Liver (tissue), 9 donors: ENCODE measurements around the gene CCS. TPM values are rescaled to one million over a fixed set of nuclear protein-coding genes. Genes with fewer than 3 reads are reported as not detected.

Experiments used
- DNase-seq: peaks from one replicate; pipeline ENCODE4 v3.0.0-alpha.2; 2017; ENCODE audit warnings: low spot score
- H3K27ac ChIP-seq, 2 donors: one replicate each; pipeline ENCODE4 v1.7.0; 2013; ENCODE audit warnings: inconsistent platforms in 2 of 2, low read length in 2 of 2, control low read depth in 1 of 2, low read depth in 1 of 2, mild to moderate bottlenecking in 1 of 2
- H3K27me3 ChIP-seq, 4 donors: one replicate each; pipeline versions ENCODE4 v1.6.1 to v1.7.0; 2013; ENCODE audit warnings: low read length in 3 of 4, inconsistent platforms in 1 of 4, mild to moderate bottlenecking in 1 of 4, moderate library complexity in 1 of 4; ENCODE audit not compliant: control insufficient read depth in 4 of 4, insufficient read depth in 4 of 4
- H3K36me3 ChIP-seq, 4 donors: one replicate each; pipeline versions ENCODE4 v1.6.1 to v1.7.0; 2013; ENCODE audit warnings: low read length in 3 of 4, mild to moderate bottlenecking in 3 of 4, low read depth in 1 of 4, moderate library complexity in 1 of 4; ENCODE audit not compliant: control insufficient read depth in 4 of 4, insufficient read depth in 3 of 4
- H3K4me1 ChIP-seq, 4 donors: one replicate each; pipeline versions ENCODE4 v1.6.1 to v1.7.0; 2013; ENCODE audit warnings: low read length in 3 of 4, mild to moderate bottlenecking in 3 of 4, moderate library complexity in 1 of 4; ENCODE audit not compliant: control insufficient read depth in 4 of 4, insufficient read depth in 4 of 4
- H3K4me3 ChIP-seq, 3 donors: one replicate each; pipeline versions ENCODE4 v1.6.1 to v1.7.0; 2013; ENCODE audit warnings: low read length in 3 of 3, control low read depth in 1 of 3, low read depth in 1 of 3, mild to moderate bottlenecking in 1 of 3
- H3K9ac ChIP-seq, 2 donors: one replicate each; pipeline ENCODE4 v1.7.0; 2013; ENCODE audit warnings: low read length in 2 of 2, mild to moderate bottlenecking in 2 of 2, moderate library complexity in 2 of 2, control low read depth in 1 of 2, low read depth in 1 of 2
- H3K9me3 ChIP-seq, 4 donors: one replicate each; pipeline versions ENCODE4 v1.6.1 to v1.7.0; 2013; ENCODE audit warnings: low read length in 3 of 4; ENCODE audit not compliant: control insufficient read depth in 4 of 4
- ATF3 ChIP-seq: IDR thresholded peaks from 2 replicates; pipeline ENCODE4 v1.6.1; 2016; ENCODE audit warnings: antibody characterized with exemption
- CTCF ChIP-seq: fragments of 150-350 bp; IDR thresholded peaks from 2 replicates; pipeline ENCODE4 v1.5.1; 2017; ENCODE audit warnings: improper control_type of control experiment, low read depth, low read length; ENCODE audit not compliant: missing input control
- EGR1 ChIP-seq, 2 donors: IDR thresholded peaks; 2 replicates each; pipeline ENCODE4 v1.6.1; 2016 to 2018; ENCODE audit warnings: antibody characterized with exemption in 2 of 2, low read depth in 2 of 2
- FOXA1 ChIP-seq: IDR thresholded peaks from 2 replicates; pipeline ENCODE4 v1.6.1; 2016; ENCODE audit warnings: antibody characterized with exemption
- FOXA2 ChIP-seq: IDR thresholded peaks from 2 replicates; pipeline ENCODE4 v1.6.1; 2016; ENCODE audit warnings: antibody characterized with exemption
- GABPA ChIP-seq, 2 donors: IDR thresholded peaks in 1 of 2; conservative IDR thresholded peaks in 1 of 2; 2 replicates each; pipeline ENCODE4 v1.6.1; 2016; ENCODE audit warnings: antibody characterized with exemption in 2 of 2, mild to moderate bottlenecking in 1 of 2, moderate library complexity in 1 of 2
- HNF4A ChIP-seq, 2 donors: conservative IDR thresholded peaks; 2 replicates each; pipeline ENCODE4 v1.6.1; 2016; ENCODE audit warnings: antibody characterized with exemption in 2 of 2, mild to moderate bottlenecking in 2 of 2
- HNF4G ChIP-seq: IDR thresholded peaks from 2 replicates; pipeline ENCODE4 v1.6.1; 2016; ENCODE audit warnings: antibody characterized with exemption
- JUND ChIP-seq, 2 donors: IDR thresholded peaks; 2 replicates each; pipeline ENCODE4 v1.6.1; 2016; ENCODE audit warnings: antibody characterized with exemption in 2 of 2
- MAX ChIP-seq: IDR thresholded peaks from 2 replicates; pipeline ENCODE4 v1.6.1; 2016; ENCODE audit warnings: antibody characterized with exemption
- NR2F2 ChIP-seq: IDR thresholded peaks from 2 replicates; pipeline ENCODE4 v1.6.1; 2016; ENCODE audit warnings: antibody characterized with exemption
- RAD21 ChIP-seq, 2 donors: IDR thresholded peaks; 2 replicates each; pipeline ENCODE4 v1.6.1; 2016; ENCODE audit warnings: antibody characterized with exemption in 2 of 2, mild to moderate bottlenecking in 2 of 2
- REST ChIP-seq: IDR thresholded peaks from 2 replicates; pipeline ENCODE4 v1.6.1; 2016; ENCODE audit warnings: antibody characterized with exemption, mild to moderate bottlenecking
- RXRA ChIP-seq, 2 donors: IDR thresholded peaks; 2 replicates each; pipeline ENCODE4 v1.6.1; 2017 to 2018; ENCODE audit warnings: antibody characterized with exemption in 2 of 2, mild to moderate bottlenecking in 1 of 2
- SP1 ChIP-seq: IDR thresholded peaks from 2 replicates; pipeline ENCODE4 v1.6.1; 2018; ENCODE audit warnings: antibody characterized with exemption, mild to moderate bottlenecking
- TAF1 ChIP-seq: conservative IDR thresholded peaks from 2 replicates; pipeline ENCODE4 v1.6.1; 2016; ENCODE audit warnings: antibody characterized with exemption, mild to moderate bottlenecking
- YY1 ChIP-seq: IDR thresholded peaks from 2 replicates; pipeline ENCODE4 v1.6.1; 2016; ENCODE audit warnings: antibody characterized with exemption, mild to moderate bottlenecking
- ZBTB33 ChIP-seq: IDR thresholded peaks from 2 replicates; pipeline ENCODE4 v1.6.1; 2016; ENCODE audit warnings: antibody characterized with exemption
- WGBS: extraction: QIAGEN DNeasy Blood & Tissue Kit; methylation state at CpG from one replicate; pipeline ENCODE4 v1.1.7; 2013; 5-methylcytosine and 5-hydroxymethylcytosine counted together
- polyA plus RNA-seq, 2 donors: library from polyadenylated mRNA; stranded (reverse) in 1 of 2; unstranded in 1 of 2; fragments of 200-250 nt in 1 of 2; fragments of >200 nt in 1 of 2; fragmentation: Nextera tagmentation in 1 of 2; extraction: Ambion mirVana in 1 of 2; gene quantifications; one replicate each; pipeline versions ENCODE4 v1.2.1 to v1.2.3, GENCODE V29; 2013 to 2015
- total RNA-seq, 2 donors: library from RNA; depleted of rRNA; stranded (reverse); fragments of >200 nt; gene quantifications; one replicate each; pipeline ENCODE4 v1.2.3, GENCODE V29; 2014
- donor health status: healthy.
- donor health status: healthy.
- donor health status: healthy.
- donor health status: healthy.
- donor health status: healthy.

CCS gene
- total and polyA plus RNA-seq, 4 donors: 30.2 to 80.2 (median 46.8) TPM

GRCh38 chr11:66567787-66568123 lies 25.2 kb upstream of the CCS start:
- Histone ChIP-seq H3K36me3 (peaks cover 0 to 8% (median 0%) of the 10 kb centered on the region in 4 donors), H3K9ac (no peak overlapping the region), H3K4me3 (peak overlapping the region in 2 of 3 donors; percentile 48 to 58), H3K27ac (no peak overlapping the region), H3K9me3 (no peaks in the 10 kb centered on the region), H3K4me1 (peaks cover 2 to 14% (median 8%) of the 10 kb centered on the region in 4 donors), H3K27me3 (no peaks in the 10 kb centered on the region)
- DNase-seq: no peak
- no peak for TF ChIP-seq HNF4A (conservative IDR thresholded peaks at IDR 0.05)
- no peak for TF ChIP-seq HNF4G
- no peak for TF ChIP-seq ZBTB33
- no peak for TF ChIP-seq NR2F2
- TF ChIP-seq FOXA2: no peak
- TF ChIP-seq REST: no peak
- no peak for TF ChIP-seq MAX
- TF ChIP-seq TAF1: no peak
- no peak for TF ChIP-seq GABPA (IDR thresholded peaks at IDR 0.05 in 1 of 2, conservative IDR thresholded peaks at IDR 0.05 in 1 of 2)
- no peak for TF ChIP-seq CTCF
- no peak for TF ChIP-seq RXRA (IDR thresholded peaks at IDR 0.05)
- no peak for TF ChIP-seq JUND (IDR thresholded peaks at IDR 0.05)
- TF ChIP-seq RAD21 (IDR thresholded peaks at IDR 0.05): no peak
- no peak for TF ChIP-seq FOXA1
- no peak for TF ChIP-seq EGR1 (IDR thresholded peaks at IDR 0.05; ENCODE audit: low read depth in 2 of 2)
- TF ChIP-seq SP1: no peak
- no peak for TF ChIP-seq YY1
- TF ChIP-seq ATF3: no peak
- WGBS: 74% methylated on average over 15 of the region's 15 CpGs
